ENCODE data around the gene POLD1. TPM values are rescaled to one million over a fixed set of nuclear protein-coding genes. Genes with fewer than 3 reads are reported as not detected.

The POLD1 gene
- total and polyA plus RNA-seq, 4 donors: 7.5 to 57.1 (median 8.2) TPM

- Histone ChIP-seq H3K27me3 (ENCODE audit: control insufficient read depth in 4 of 4, insufficient read depth in 4 of 4, low read length in 3 of 4) (no peaks in the 10 kb centered on the region), H3K4me3 (ENCODE audit: low read depth in 1 of 3, low read length in 3 of 3) (no peak overlapping the region), H3K27ac (ENCODE audit: low read depth in 1 of 2, low read length in 2 of 2) (no peak overlapping the region), H3K9ac (ENCODE audit: low read depth in 1 of 2, low read length in 2 of 2) (no peak overlapping the region), H3K9me3 (ENCODE audit: control insufficient read depth in 4 of 4, low read length in 3 of 4) (no peaks in the 10 kb centered on the region), H3K4me1 (ENCODE audit: control insufficient read depth in 4 of 4, insufficient read depth in 4 of 4, low read length in 3 of 4) (no peaks in the 10 kb centered on the region), H3K36me3 (ENCODE audit: control insufficient read depth in 4 of 4, insufficient read depth in 3 of 4, low read depth in 1 of 4, low read length in 3 of 4) (peaks cover 0 to 4% (median 1%) of the 10 kb centered on the region in 4 donors)
- no peak for TF ChIP-seq RXRA (IDR thresholded peaks at IDR 0.05)
- no peak for TF ChIP-seq SP1 (IDR thresholded peaks at IDR 0.05)
- TF ChIP-seq YY1 (IDR thresholded peaks at IDR 0.05): no peak
- no peak for TF ChIP-seq NR2F2 (IDR thresholded peaks at IDR 0.05)
- TF ChIP-seq, protein P1, sequence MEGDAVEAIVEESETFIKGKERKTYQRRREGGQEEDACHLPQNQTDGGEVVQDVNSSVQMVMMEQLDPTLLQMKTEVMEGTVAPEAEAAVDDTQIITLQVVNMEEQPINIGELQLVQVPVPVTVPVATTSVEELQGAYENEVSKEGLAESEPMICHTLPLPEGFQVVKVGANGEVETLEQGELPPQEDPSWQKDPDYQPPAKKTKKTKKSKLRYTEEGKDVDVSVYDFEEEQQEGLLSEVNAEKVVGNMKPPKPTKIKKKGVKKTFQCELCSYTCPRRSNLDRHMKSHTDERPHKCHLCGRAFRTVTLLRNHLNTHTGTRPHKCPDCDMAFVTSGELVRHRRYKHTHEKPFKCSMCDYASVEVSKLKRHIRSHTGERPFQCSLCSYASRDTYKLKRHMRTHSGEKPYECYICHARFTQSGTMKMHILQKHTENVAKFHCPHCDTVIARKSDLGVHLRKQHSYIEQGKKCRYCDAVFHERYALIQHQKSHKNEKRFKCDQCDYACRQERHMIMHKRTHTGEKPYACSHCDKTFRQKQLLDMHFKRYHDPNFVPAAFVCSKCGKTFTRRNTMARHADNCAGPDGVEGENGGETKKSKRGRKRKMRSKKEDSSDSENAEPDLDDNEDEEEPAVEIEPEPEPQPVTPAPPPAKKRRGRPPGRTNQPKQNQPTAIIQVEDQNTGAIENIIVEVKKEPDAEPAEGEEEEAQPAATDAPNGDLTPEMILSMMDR (IDR thresholded peaks at IDR 0.05; ENCODE audit: low read depth, low read length, missing input control): no peak
- TF ChIP-seq ZBTB33 (IDR thresholded peaks at IDR 0.05): no peak
- no peak for TF ChIP-seq GABPA (IDR thresholded peaks at IDR 0.05 in 1 of 2, conservative IDR thresholded peaks at IDR 0.05 in 1 of 2)
- TF ChIP-seq FOXA2 (IDR thresholded peaks at IDR 0.05): no peak
- no peak for TF ChIP-seq ATF3 (IDR thresholded peaks at IDR 0.05)
- TF ChIP-seq HNF4G (IDR thresholded peaks at IDR 0.05): no peak
- TF ChIP-seq EGR1 (IDR thresholded peaks at IDR 0.05; ENCODE audit: low read depth in 2 of 2): no peak
- TF ChIP-seq TAF1 (conservative IDR thresholded peaks at IDR 0.05): no peak
- no peak for TF ChIP-seq FOXA1 (IDR thresholded peaks at IDR 0.05)
- TF ChIP-seq, protein P2, sequence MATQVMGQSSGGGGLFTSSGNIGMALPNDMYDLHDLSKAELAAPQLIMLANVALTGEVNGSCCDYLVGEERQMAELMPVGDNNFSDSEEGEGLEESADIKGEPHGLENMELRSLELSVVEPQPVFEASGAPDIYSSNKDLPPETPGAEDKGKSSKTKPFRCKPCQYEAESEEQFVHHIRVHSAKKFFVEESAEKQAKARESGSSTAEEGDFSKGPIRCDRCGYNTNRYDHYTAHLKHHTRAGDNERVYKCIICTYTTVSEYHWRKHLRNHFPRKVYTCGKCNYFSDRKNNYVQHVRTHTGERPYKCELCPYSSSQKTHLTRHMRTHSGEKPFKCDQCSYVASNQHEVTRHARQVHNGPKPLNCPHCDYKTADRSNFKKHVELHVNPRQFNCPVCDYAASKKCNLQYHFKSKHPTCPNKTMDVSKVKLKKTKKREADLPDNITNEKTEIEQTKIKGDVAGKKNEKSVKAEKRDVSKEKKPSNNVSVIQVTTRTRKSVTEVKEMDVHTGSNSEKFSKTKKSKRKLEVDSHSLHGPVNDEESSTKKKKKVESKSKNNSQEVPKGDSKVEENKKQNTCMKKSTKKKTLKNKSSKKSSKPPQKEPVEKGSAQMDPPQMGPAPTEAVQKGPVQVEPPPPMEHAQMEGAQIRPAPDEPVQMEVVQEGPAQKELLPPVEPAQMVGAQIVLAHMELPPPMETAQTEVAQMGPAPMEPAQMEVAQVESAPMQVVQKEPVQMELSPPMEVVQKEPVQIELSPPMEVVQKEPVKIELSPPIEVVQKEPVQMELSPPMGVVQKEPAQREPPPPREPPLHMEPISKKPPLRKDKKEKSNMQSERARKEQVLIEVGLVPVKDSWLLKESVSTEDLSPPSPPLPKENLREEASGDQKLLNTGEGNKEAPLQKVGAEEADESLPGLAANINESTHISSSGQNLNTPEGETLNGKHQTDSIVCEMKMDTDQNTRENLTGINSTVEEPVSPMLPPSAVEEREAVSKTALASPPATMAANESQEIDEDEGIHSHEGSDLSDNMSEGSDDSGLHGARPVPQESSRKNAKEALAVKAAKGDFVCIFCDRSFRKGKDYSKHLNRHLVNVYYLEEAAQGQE (IDR thresholded peaks at IDR 0.05): no peak
- no peak for TF ChIP-seq JUND (IDR thresholded peaks at IDR 0.05)
- no peak for TF ChIP-seq HNF4A (conservative IDR thresholded peaks at IDR 0.05)
- TF ChIP-seq, protein P3, sequence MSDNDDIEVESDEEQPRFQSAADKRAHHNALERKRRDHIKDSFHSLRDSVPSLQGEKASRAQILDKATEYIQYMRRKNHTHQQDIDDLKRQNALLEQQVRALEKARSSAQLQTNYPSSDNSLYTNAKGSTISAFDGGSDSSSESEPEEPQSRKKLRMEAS (IDR thresholded peaks at IDR 0.05): no peak
- no peak for TF ChIP-seq RAD21 (IDR thresholded peaks at IDR 0.05)
- over 99% methylated on average over 2 of the region's 2 CpGs for WGBS
- no peak for DNase-seq (ENCODE audit: low spot score)
Observed at GRCh38 chr19:50412419-50412818, 28.3 kb downstream of the POLD1 start.

Data from liver (tissue), 9 donors.